Measurements from ENCODE around the gene RNF31. TPM values are rescaled to one million over a fixed set of nuclear protein-coding genes. Genes with fewer than 3 reads are reported as not detected.

The RNF31 gene
- total RNA-seq, 4 donors from 2014 or later, result 17.7 to 106 (median 57.9) TPM

GRCh38 chr14:24187539-24187915, 40.2 kb downstream of the RNF31 start:
- Histone ChIP-seq H3K36me3 (no peaks in the 10 kb centered on the region), H3K27ac (no peak overlapping the region)

GRCh38 chr14:24188251-24189058, 41.2 kb downstream of the RNF31 start, which contains the start of gene IPO4:
Gene IPO4 (minus strand): TSS chr14:24188816. CDS start chr14:24188787, 29 bp downstream.
- H3K36me3 ChIP-seq, result no peaks in the 10 kb centered on the region
- no peaks in the 10 kb centered on the region for H3K27me3 ChIP-seq
- peak; percentile 94 to 96 for DNase-seq
- no peaks in the 10 kb centered on the region for H3K4me1 ChIP-seq
- H3K4me3 ChIP-seq, result peak within 1 kb of the TSS; percentile 51 to 63
- H3K9me3 ChIP-seq, result no peaks in the 10 kb centered on the region
- peak in 1 of 4 experiments; percentile 57 for TF ChIP-seq CTCF (IDR thresholded peaks at IDR 0.05)
- peak; percentile 47 to 55 for TF ChIP-seq POLR2A (IDR thresholded peaks at IDR 0.05)
- intact Hi-C loops (cut with DNase I; ENCODE audit: low total_unique reads), result no loop called here
- H3K27ac ChIP-seq, result peak within 1 kb of the TSS; percentile 53 to 54

More at GRCh38 chr14:24187539-24187915, 40.2 kb downstream of the RNF31 start:
- no peaks in the 10 kb centered on the region for H3K27me3 ChIP-seq
- no peaks in the 10 kb centered on the region for H3K9me3 ChIP-seq
- DNase-seq, result no peak
- no peaks in the 10 kb centered on the region for H3K4me1 ChIP-seq
- TF ChIP-seq POLR2A (IDR thresholded peaks at IDR 0.05) (no peak), CTCF (IDR thresholded peaks at IDR 0.05) (no peak)
- H3K4me3 ChIP-seq, result peak overlapping the region in 1 of 2 donors; percentile 51
- intact Hi-C loops (cut with DNase I; ENCODE audit: low total_unique reads), result no loop called here

GRCh38 chr14:24189059-24189375, 41.7 kb downstream of the RNF31 start:
- DNase-seq, result no peak
- Histone ChIP-seq H3K4me1 (no peaks in the 10 kb centered on the region), H3K27me3 (no peaks in the 10 kb centered on the region), H3K9me3 (no peaks in the 10 kb centered on the region), H3K27ac (peak overlapping the region; percentile 9 to 53), H3K4me3 (peak overlapping the region in 1 of 2 donors; percentile 63), H3K36me3 (no peaks in the 10 kb centered on the region)
- intact Hi-C loops (cut with DNase I; ENCODE audit: low total_unique reads), result no loop called here
- TF ChIP-seq POLR2A (IDR thresholded peaks at IDR 0.05) (no peak), CTCF (IDR thresholded peaks at IDR 0.05) (no peak)

- H3K4me3 ChIP-seq, result no peak overlapping the region
- no peaks in the 10 kb centered on the region for H3K36me3 ChIP-seq
- H3K27ac ChIP-seq, result no peak overlapping the region
- H3K27me3 ChIP-seq, result no peaks in the 10 kb centered on the region
- no peak for DNase-seq
- TF ChIP-seq CTCF (IDR thresholded peaks at IDR 0.05) (no peak), POLR2A (IDR thresholded peaks at IDR 0.05) (no peak)
- intact Hi-C loops (cut with DNase I; ENCODE audit: low total_unique reads), result no loop called here
- H3K4me1 ChIP-seq, result no peaks in the 10 kb centered on the region
- H3K9me3 ChIP-seq, result no peaks in the 10 kb centered on the region
Measured at GRCh38 chr14:24189460-24189859, 42.2 kb downstream of the RNF31 start.

GRCh38 chr14:24190416-24190815, 43.1 kb downstream of the RNF31 start:
- no peak for DNase-seq
- no peaks in the 10 kb centered on the region for H3K27me3 ChIP-seq
- TF ChIP-seq POLR2A (IDR thresholded peaks at IDR 0.05) (no peak), CTCF (IDR thresholded peaks at IDR 0.05) (no peak)
- H3K4me3 ChIP-seq, result no peak overlapping the region
- no peaks in the 10 kb centered on the region for H3K9me3 ChIP-seq
- H3K4me1 ChIP-seq, result no peaks in the 10 kb centered on the region
- intact Hi-C loops (cut with DNase I; ENCODE audit: low total_unique reads), result no loop called here
- H3K36me3 ChIP-seq, result no peaks in the 10 kb centered on the region
- no peak overlapping the region for H3K27ac ChIP-seq
